ENCODE results near the gene HAP1. TPM values are rescaled to one million over a fixed set of nuclear protein-coding genes. Genes with fewer than 3 reads are reported as not detected.
"Not testable (repeated sequence)": the region's sequence is repeated elsewhere in the genome, so short reads cannot be mapped to it uniquely, and the experiment has no call there.

The HAP1 gene
- total RNA-seq, 1 donor from 2014 or later = 4.3 TPM

- peak overlapping the region; percentile 7 for H3K4me3 Mint-ChIP-seq
These were observed 58.4 kb downstream of the HAP1 start for GRCh38 chr17:41676058-41676419.

GRCh38 chr17:41675157-41676057, 59.0 kb downstream of the HAP1 start:
- Mint-ChIP-seq H3K4me3 (peak overlapping the region; percentile 7), H3K4me1 (ENCODE audit: unreplicated experiment) (peaks cover 22% of the 10 kb centered on the region)
- H3K27ac Mint-ChIP-seq; H3K9me3 Mint-ChIP-seq; DNase-seq (ENCODE audit: extremely low spot score, unreplicated experiment); H3K27me3 Mint-ChIP-seq; H3K36me3 Mint-ChIP-seq: not testable (repeated sequence)

More at GRCh38 chr17:41676058-41676419, 58.4 kb downstream of the HAP1 start:
- Mint-ChIP-seq H3K36me3 (peaks cover 4% of the 10 kb centered on the region), H3K27ac (peak overlapping the region; percentile 74), H3K4me1 (ENCODE audit: unreplicated experiment) (peaks cover 22% of the 10 kb centered on the region), H3K27me3 (no peaks in the 10 kb centered on the region), H3K9me3 (no peaks in the 10 kb centered on the region)
- no peak for DNase-seq (ENCODE audit: extremely low spot score, unreplicated experiment)
- no peak for TF ChIP-seq CTCF (conservative IDR thresholded peaks at IDR 0.05)

Other genes with a start within 250 kb of the HAP1 start
- gene KRT36, start 244.7 kb downstream of the HAP1 start, total RNA-seq (ENCODE audit: low replicate concordance) = 0.17 and 0.83 TPM in 2 replicates
- 869 and 1,618 TPM in 2 replicates for gene KRT13, start 229.0 kb downstream of the HAP1 start, total RNA-seq (ENCODE audit: low replicate concordance)
- 208 and 840 TPM in 2 replicates for gene KRT15, start 215.8 kb downstream of the HAP1 start, total RNA-seq (ENCODE audit: low replicate concordance)
- 750 and 2,036 TPM in 2 replicates for gene KRT19, start 206.3 kb downstream of the HAP1 start, total RNA-seq (ENCODE audit: low replicate concordance)
- 0.85 and 7.4 TPM in 2 replicates for gene KRT9, start 162.6 kb downstream of the HAP1 start, total RNA-seq (ENCODE audit: low replicate concordance)
- gene KRT14, start 147.7 kb downstream of the HAP1 start, total RNA-seq (ENCODE audit: low replicate concordance) = 0.19 and 0.64 TPM in 2 replicates
- gene KRT16, start 121.9 kb downstream of the HAP1 start, total RNA-seq (ENCODE audit: low replicate concordance) = 1.5 and 9.2 TPM in 2 replicates
- 512 and 3,327 TPM in 2 replicates for gene KRT17, start 110.1 kb downstream of the HAP1 start, total RNA-seq (ENCODE audit: low replicate concordance)
- 677 and 972 TPM in 2 replicates for gene EIF1, start 45.8 kb downstream of the HAP1 start, total RNA-seq (ENCODE audit: low replicate concordance)
- 119 and 193 TPM in 2 replicates for gene GAST, start 22.3 kb downstream of the HAP1 start, total RNA-seq (ENCODE audit: low replicate concordance)
- 169 and 505 TPM in 2 replicates for gene JUP, start 52.1 kb upstream of the HAP1 start, total RNA-seq (ENCODE audit: low replicate concordance)
- 24.7 and 50.5 TPM in 2 replicates for gene P3H4, start 77.3 kb upstream of the HAP1 start, total RNA-seq (ENCODE audit: low replicate concordance)
- gene FKBP10, start 78.4 kb upstream of the HAP1 start, total RNA-seq (ENCODE audit: low replicate concordance) = 54.3 and 249 TPM in 2 replicates
- 46.0 and 74.8 TPM in 2 replicates for gene NT5C3B, start 101.6 kb upstream of the HAP1 start, total RNA-seq (ENCODE audit: low replicate concordance)
- 0.24 TPM in 1 of 2 replicates, not detected in the other for gene KLHL10, start 103.2 kb upstream of the HAP1 start, total RNA-seq (ENCODE audit: low replicate concordance)
- gene KLHL11, start 130.8 kb upstream of the HAP1 start, total RNA-seq (ENCODE audit: low replicate concordance) = 20.5 and 20.6 TPM in 2 replicates
- gene ACLY, start 184.3 kb upstream of the HAP1 start, total RNA-seq (ENCODE audit: low replicate concordance) = 160 and 161 TPM in 2 replicates
- 1.9 and 4.5 TPM in 2 replicates for gene ODAD4, start 196.0 kb upstream of the HAP1 start, total RNA-seq (ENCODE audit: low replicate concordance)
- gene CNP, start 232.2 kb upstream of the HAP1 start, total RNA-seq (ENCODE audit: low replicate concordance) = 60.0 and 84.3 TPM in 2 replicates